Smooth muscle cell (in vitro differentiated cells): ENCODE results near the gene SAE1. TPM values are rescaled to one million over a fixed set of nuclear protein-coding genes. Genes with fewer than 3 reads are reported as not detected.

ENCODE experiments used
- DNase-seq: peaks from one replicate; lab custom pipeline; 2025; ENCODE audit not compliant: unreplicated experiment; lab: John Stamatoyannopoulos, UW
- H2AFZ ChIP-seq: fragments of 200-600 bp; sonication (generic); 2 replicates; pipeline ENCODE4 v1.6.0; 2016; ENCODE audit warnings: antibody characterized with exemption, low read depth, mild to moderate bottlenecking
- H3F3A ChIP-seq: fragments of 200-600 bp; sonication (generic); 2 replicates; pipeline ENCODE4 v1.6.0; 2017; ENCODE audit warnings: antibody characterized with exemption, low read depth
- H3K27ac ChIP-seq: fragments of 200-600 bp; sonication (generic); 2 replicates; pipeline ENCODE4 v1.5.1; 2016; ENCODE audit warnings: low read depth, mild to moderate bottlenecking
- H3K27me3 ChIP-seq: fragments of 200-600 bp; sonication (generic); 2 replicates; pipeline ENCODE4 v1.6.1; 2016; ENCODE audit warnings: low read depth, mild to moderate bottlenecking
- H3K36me3 ChIP-seq: fragments of 200-600 bp; sonication (generic); 2 replicates; pipeline ENCODE4 v1.5.1; 2016; ENCODE audit warnings: low read depth
- H3K4me1 ChIP-seq: fragments of 200-600 bp; sonication (generic); 2 replicates; pipeline ENCODE4 v1.5.1; 2016; ENCODE audit warnings: low read depth
- H3K4me2 ChIP-seq: fragments of 200-600 bp; sonication (generic); 2 replicates; pipeline ENCODE4 v1.6.0; 2016; ENCODE audit warnings: mild to moderate bottlenecking
- H3K4me3 ChIP-seq: fragments of 200-600 bp; sonication (generic); 2 replicates; pipeline ENCODE4 v1.5.1; 2016; ENCODE audit warnings: mild to moderate bottlenecking
- H3K79me2 ChIP-seq: fragments of 200-600 bp; sonication (generic); 2 replicates; pipeline ENCODE4 v1.6.0; 2016; ENCODE audit warnings: low read depth, mild to moderate bottlenecking
- H3K9ac ChIP-seq: fragments of 200-600 bp; sonication (generic); 2 replicates; pipeline ENCODE4 v1.6.0; 2016; ENCODE audit warnings: low read depth
- H3K9me3 ChIP-seq: fragments of 200-600 bp; sonication (generic); replicated peaks from 2 replicates; pipeline ENCODE4 v1.5.1; 2016; ENCODE audit warnings: low read depth
- H4K20me1 ChIP-seq: fragments of 200-600 bp; sonication (generic); 2 replicates; pipeline ENCODE4 v1.6.0; 2016; ENCODE audit warnings: low read depth
- WGBS: methylation state at CpG from one replicate; pipeline ENCODE4 v1.1.7; 2016; ENCODE audit warnings: low lambda C conversion rate; 5-methylcytosine and 5-hydroxymethylcytosine counted together
- polyA plus RNA-seq: library from polyadenylated mRNA; unstranded; fragments of >200 nt; fragmentation: Nextera tagmentation; extraction: Ambion mirVana; gene quantifications from 2 replicates; pipeline ENCODE4 v1.2.1, GENCODE V29; 2016
- total RNA-seq: library from RNA; depleted of rRNA; stranded (reverse); fragments of >200 nt; gene quantifications from 2 replicates; pipeline ENCODE4 v1.2.3, GENCODE V29; 2014
- TF ChIP-seq, protein P1 (sequence below): fragments of 200-600 bp; sonication (generic); IDR thresholded peaks from 2 replicates; pipeline ENCODE4 v1.5.1; 2017; ENCODE audit warnings: borderline replicate concordance, mild to moderate bottlenecking, antibody characterized with exemption; ENCODE audit not compliant: insufficient read depth, poor library complexity, severe bottlenecking

SAE1 gene
- total and polyA plus RNA-seq, 2 experiments from 2014 or later: 65.9 to 89.4 TPM

DNA sequence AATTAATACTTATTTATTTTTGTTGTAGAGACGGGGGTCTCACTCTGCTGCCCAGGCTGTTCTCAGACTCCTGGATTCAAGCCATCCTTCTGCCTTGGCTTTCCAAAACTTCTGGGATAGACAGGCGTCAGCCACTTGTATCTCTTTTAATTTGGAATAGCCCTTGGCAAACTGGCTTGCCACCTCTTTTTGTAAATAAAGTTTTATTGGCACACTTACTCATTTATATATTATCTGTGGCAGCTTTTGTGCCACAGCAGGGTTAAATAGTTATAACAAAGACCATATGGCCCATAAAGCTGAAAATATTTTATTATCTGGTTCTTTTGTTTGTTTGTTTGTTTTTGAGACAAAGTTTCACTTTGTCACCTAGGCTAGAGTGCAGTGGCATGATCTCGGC lies 69.9 kb downstream of the SAE1 start:
- no peaks in the 10 kb centered on the region for H3K79me2 ChIP-seq
- TF ChIP-seq, protein P1, sequence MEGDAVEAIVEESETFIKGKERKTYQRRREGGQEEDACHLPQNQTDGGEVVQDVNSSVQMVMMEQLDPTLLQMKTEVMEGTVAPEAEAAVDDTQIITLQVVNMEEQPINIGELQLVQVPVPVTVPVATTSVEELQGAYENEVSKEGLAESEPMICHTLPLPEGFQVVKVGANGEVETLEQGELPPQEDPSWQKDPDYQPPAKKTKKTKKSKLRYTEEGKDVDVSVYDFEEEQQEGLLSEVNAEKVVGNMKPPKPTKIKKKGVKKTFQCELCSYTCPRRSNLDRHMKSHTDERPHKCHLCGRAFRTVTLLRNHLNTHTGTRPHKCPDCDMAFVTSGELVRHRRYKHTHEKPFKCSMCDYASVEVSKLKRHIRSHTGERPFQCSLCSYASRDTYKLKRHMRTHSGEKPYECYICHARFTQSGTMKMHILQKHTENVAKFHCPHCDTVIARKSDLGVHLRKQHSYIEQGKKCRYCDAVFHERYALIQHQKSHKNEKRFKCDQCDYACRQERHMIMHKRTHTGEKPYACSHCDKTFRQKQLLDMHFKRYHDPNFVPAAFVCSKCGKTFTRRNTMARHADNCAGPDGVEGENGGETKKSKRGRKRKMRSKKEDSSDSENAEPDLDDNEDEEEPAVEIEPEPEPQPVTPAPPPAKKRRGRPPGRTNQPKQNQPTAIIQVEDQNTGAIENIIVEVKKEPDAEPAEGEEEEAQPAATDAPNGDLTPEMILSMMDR: no peak
- no peaks in the 10 kb centered on the region for H3K36me3 ChIP-seq
- no peaks in the 10 kb centered on the region for H3F3A ChIP-seq
- H3K4me3 ChIP-seq: no peak overlapping the region
- no peak overlapping the region for H3K27ac ChIP-seq
- no peak overlapping the region for H3K9ac ChIP-seq
- WGBS: 65% methylated on average over 3 of the region's 3 CpGs
- H3K4me1 ChIP-seq: no peaks in the 10 kb centered on the region
- no peaks in the 10 kb centered on the region for H4K20me1 ChIP-seq
- no peak overlapping the region for H3K4me2 ChIP-seq
- DNase-seq: no peak
- H2AFZ ChIP-seq: no peak overlapping the region
- no peaks in the 10 kb centered on the region for H3K27me3 ChIP-seq
- H3K9me3 ChIP-seq: no peaks in the 10 kb centered on the region

DNA sequence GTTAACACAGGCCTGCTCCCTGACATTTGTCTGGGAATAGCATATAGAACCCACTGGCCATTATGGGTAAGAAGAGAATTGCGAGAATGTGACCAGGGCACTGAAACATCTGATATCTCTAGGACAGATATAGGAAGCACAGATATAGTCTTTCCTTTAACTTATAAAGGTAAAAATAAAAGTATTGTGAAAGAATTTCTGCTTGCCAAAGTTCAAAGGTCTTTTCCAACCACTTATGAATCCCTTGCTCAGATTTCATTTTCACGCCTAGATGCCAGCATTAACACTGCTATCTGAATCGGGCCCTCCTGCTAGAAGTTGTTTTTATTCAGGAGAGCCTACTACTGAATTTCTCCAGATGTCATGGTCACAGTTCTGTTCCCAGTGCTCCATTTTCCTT lies 72.6 kb downstream of the SAE1 start:
- H3K4me2 ChIP-seq: no peak overlapping the region
- H3K9me3 ChIP-seq: no peaks in the 10 kb centered on the region
- WGBS: 94% methylated on average over 3 of the region's 3 CpGs
- H3K27me3 ChIP-seq: no peaks in the 10 kb centered on the region
- no peaks in the 10 kb centered on the region for H3K79me2 ChIP-seq
- H3K9ac ChIP-seq: no peak overlapping the region
- no peaks in the 10 kb centered on the region for H4K20me1 ChIP-seq
- no peak for DNase-seq
- no peak overlapping the region for H3K4me3 ChIP-seq
- H2AFZ ChIP-seq: no peak overlapping the region
- TF ChIP-seq, protein P1: no peak
- no peaks in the 10 kb centered on the region for H3K4me1 ChIP-seq
- H3K27ac ChIP-seq: no peak overlapping the region
- H3K36me3 ChIP-seq: no peaks in the 10 kb centered on the region
- H3F3A ChIP-seq: no peaks in the 10 kb centered on the region

DNA sequence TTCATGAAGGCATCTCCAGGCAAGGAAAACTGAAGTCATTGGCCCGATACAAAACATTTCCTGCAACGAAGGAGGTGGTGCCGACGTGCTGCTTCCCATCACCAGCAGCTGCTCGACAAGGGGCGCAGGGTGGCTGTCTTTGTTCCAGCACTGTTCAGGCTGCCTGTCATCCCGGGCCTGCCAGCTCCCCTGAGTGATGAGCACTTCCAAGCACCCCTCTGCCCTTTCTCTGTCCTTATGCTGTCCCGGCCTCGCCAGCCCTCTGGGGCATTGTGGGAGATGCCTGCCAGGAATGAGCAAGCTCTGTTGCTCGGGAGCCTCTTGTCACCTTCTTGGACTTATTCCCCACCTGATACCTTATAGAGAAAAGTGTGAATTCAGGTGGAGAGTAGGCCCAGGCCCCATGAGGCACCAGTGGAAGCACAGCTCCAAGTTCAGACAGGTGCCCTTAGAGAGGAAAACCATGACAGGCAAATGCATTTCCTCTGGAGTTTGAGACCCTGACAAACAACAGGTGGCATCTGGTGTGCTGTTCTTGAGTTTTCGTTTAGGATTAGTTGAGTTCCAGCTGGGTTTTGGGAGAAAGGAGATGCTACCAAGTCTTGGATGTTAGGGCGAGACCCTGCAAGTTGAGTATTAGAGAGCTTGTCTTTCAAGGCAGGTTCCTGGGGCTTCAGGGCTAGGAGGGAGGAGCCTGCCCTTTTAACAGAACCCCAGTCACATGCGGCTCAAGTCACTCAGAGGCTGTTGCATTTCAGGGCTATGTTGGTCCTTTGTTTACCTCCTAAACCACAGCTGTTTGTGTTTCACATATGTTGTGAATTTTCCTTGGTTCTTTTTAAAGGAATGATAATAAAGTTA lies 78.9 kb downstream of the SAE1 start:
- H3F3A ChIP-seq: peaks cover 9% of the 10 kb centered on the region
- no peaks in the 10 kb centered on the region for H4K20me1 ChIP-seq
- no peak overlapping the region for H3K4me3 ChIP-seq
- no peaks in the 10 kb centered on the region for H3K79me2 ChIP-seq
- H3K27ac ChIP-seq: peak overlapping the region; percentile 71
- whole genome bisulfite sequencing: 92% methylated on average over 13 of the region's 13 CpGs
- H2AFZ ChIP-seq: no peak overlapping the region
- H3K4me1 ChIP-seq: no peaks in the 10 kb centered on the region
- peaks cover 4% of the 10 kb centered on the region for H3K36me3 ChIP-seq
- H3K27me3 ChIP-seq: no peaks in the 10 kb centered on the region
- no peak overlapping the region for H3K9ac ChIP-seq
- no peaks in the 10 kb centered on the region for H3K9me3 ChIP-seq
- TF ChIP-seq, protein P1: no peak
- no peak for DNase-seq
- no peak overlapping the region for H3K4me2 ChIP-seq

DNA sequence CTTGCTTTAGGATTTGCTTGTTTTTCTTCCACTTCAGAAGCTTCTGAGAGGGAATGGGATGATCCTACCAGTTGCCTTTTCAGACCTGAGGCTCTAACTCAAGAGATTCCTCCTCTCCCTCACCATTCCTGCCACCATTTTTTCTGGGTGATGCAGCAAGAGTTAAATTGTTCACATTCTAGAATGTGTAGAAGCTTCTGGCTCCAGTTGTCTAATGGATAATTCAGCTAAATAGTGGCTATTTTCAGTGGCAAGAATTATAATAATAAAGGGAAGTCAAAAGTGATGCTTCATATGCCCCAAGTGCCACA lies 79.5 kb downstream of the SAE1 start:
- peak overlapping the region; percentile 71 for H3K27ac ChIP-seq

More for the DNA sequence above, 79.5 kb downstream of the SAE1 start:
- Histone ChIP-seq H3K27me3 (no peaks in the 10 kb centered on the region), H3K4me3 (no peak overlapping the region), H3K9ac (no peak overlapping the region), H4K20me1 (no peaks in the 10 kb centered on the region), H3K4me2 (no peak overlapping the region), H3K9me3 (no peaks in the 10 kb centered on the region), H3K36me3 (peaks cover 4% of the 10 kb centered on the region), H2AFZ (no peak overlapping the region), H3K79me2 (no peaks in the 10 kb centered on the region), H3F3A (peaks cover 9% of the 10 kb centered on the region), H3K4me1 (no peaks in the 10 kb centered on the region)
- TF ChIP-seq, protein P1: no peak
- DNase-seq: no peak
